Fibroblast of skin of abdomen (primary cell): Measurements from ENCODE around the gene SERPING1.

Experiments used
- DNase-seq: peaks from one replicate; pipeline ENCODE4 v3.0.0-alpha.2; 2013

SERPING1 gene

DNA sequence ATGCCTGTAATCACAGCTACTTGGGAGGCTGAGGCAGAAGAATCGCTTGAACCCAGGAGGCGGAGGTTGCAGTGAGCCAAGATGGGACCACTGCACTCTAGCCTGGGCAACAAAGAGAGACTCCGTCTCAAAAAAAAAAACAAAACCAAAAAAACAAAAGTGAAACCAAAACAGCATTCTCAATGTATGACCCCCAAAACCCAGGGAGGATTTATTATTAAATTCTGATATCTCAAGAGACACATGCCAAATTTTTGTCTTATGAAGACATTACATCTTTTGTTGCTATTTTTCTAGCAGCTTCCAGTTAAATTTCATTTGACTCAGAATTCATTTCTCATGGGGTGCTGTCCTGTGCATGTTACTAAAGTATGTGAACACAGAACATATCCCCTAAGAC lies 55.2 kb downstream of the SERPING1 start:
- no peak for DNase-seq

DNA sequence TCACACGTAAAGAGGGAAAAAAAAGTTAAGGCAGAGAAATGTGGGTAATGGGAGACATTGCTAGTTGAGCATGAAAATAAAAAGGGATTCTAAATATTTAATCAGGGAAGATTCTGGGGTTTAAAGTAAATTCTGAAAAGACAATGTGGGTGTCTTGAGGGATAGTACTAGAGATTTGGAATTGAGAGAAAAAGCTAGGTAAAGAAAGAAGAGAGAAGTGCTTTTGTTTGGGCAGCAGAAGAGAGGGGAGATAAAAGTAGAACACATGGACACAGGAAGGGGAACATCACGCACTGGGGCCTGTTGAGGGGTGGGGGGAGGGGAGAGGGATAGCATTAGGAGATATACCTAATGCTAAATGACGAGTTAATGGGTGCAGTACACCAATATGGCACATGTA lies 55.7 kb downstream of the SERPING1 start:
- DNase-seq = no peak

DNA sequence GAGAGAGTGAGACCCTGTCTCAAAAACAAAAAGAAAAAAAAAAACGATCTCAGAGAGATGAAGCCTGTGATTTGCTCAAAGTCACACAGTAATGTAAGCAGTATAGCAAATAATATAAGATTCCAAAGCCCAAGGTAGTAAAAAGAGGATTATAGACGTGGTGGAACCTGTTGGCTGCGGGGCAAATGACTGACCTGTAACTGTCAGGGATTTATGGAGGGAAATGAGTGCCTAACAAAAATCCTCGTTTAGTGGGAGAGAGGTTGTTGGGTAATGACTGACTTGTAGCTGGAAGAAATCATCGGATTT lies 59.4 kb downstream of the SERPING1 start:
- no peak for DNase-seq

DNA sequence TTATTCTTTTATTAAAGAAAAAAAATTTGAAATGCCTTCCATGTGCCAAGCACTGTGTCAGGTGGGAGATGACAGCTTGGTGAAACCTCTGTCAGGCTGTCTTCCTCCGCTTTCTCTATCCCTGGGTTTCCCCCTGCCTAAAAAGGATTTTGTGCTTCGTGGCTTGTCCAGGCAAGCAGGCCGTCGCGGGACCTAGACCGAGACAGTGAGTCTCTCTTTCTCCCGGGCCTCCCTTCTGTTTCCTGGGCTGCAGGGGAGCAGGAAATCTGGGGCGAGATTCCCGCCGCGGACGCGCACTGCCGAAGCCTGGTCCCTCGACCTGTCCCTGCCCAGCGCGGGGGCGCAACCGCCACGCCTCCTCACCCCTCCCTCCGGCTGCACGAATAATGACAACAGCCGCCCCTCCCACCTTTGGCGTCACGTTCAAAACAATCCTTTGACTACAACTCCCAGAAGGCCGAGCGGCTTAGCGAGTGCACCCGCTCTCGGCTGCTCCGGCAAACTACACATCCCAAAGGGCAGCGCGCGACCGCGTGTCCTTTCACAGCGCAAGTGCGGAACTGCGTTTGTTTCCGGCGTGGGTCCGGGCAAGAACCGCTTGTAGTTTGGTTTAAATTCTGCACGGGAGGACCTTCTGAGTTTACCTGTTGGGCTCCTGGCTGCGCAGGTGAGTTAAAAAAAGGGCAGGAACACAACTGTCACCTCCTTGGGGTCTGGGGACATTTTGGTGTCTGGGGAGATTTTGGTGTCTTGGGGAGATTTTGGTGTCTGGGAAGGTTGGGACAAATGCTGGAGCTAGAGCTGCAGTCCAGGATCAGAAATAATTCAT lies 59.9 kb downstream of the SERPING1 start, which contains the start of gene CLP1:
CLP1 (plus strand) TSS at position 569 of the 829 bp plus-strand sequence. CDS start 1,715 bp downstream, outside the sequence.
- peak; percentile 98 for DNase-seq

DNA sequence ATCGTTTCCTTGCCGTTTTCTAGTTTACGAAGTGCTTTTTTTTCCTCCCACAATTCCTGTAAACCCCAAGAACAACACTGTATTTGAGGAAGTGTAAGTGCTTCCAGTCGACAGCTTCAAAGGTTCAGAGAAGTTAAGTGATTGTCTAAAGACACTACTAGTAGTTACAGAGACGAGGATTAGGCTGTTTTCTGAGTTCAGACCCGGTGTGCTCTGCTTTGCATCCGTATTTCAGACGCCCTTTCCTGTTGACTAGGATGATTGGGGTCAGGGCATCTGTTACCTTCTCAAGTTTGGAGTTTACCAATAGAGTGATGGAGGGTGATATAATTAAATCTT lies 60.5 kb downstream of the SERPING1 start:
- no peak for DNase-seq

DNA sequence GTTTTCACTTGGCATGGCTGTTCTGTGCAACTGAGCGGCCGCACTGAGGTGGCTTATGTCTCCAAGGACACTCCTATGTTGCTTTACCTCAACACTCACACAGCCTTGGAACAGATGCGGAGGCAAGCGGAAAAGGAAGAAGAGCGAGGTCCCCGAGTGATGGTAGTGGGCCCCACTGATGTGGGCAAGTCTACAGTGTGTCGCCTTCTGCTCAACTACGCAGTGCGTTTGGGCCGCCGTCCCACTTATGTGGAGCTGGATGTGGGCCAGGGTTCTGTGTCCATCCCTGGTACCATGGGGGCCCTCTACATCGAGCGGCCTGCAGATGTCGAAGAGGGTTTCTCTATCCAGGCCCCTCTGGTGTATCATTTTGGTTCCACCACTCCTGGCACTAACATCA lies 62.2 kb downstream of the SERPING1 start:
- no peak for DNase-seq

DNA sequence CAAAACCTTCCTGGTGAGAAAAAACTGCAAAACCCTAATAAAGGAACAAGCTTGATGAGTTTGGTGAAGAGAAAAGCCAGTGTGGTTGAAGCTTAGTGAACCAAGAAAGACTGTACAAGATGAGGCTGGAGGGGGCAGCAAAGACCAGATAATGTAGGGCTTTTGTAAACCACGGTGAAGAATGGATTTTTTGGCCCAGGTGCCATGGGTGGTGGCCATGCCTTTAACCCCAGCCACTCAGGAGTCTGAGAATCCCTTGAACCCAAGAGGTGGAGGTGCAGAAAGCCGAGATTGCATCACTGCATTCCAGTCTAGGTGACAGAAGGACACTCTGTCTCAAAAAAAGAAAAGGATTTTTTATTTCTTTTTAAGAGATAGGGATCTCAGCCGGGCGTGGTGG lies 65.4 kb downstream of the SERPING1 start:
- DNase-seq = no peak

DNA sequence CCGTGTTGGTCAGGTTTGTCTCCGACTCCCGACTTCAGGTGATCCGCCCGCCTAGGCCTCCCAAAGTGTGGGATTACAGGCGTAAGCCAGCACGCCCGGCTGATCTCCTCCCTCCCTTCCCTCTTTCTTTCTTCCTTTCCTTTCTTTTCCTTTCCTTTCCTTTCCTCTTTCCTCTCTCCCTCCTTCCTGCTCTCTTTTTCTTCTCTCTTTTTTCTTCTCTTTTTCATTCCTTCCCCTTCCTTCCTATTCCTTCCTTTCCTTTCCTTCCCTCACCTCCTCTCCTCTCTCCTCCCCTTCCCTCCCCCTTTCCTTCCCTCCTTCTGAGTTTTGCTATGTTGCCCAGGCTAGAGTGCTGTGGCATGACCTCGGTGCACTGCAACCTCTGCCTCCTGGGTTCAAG lies 66.5 kb downstream of the SERPING1 start:
- no peak for DNase-seq
